SK-N-SH (cell line): ENCODE results near the gene BAHCC1. TPM values are rescaled to one million over a fixed set of nuclear protein-coding genes. Genes with fewer than 3 reads are reported as not detected.

Experiments
- CTCF ChIA-PET: fragments of 300-600, 350-600 bp; formaldehyde crosslinking; extraction: SDS; loops from one replicate; lab custom pipeline; 2021; lab: Yijun Ruan, JAX
- POLR2A ChIA-PET: fragments of 350-600 bp; sonication (Branson Sonifier 250); formaldehyde crosslinking; extraction: SDS; loops from one replicate; lab custom pipeline; 2020; ENCODE audit warnings: antibody characterized with exemption, inconsistent platforms; lab: Yijun Ruan, JAX
- DNase-seq: peaks from one replicate; pipeline ENCODE4 v3.0.0; 2012
- H2AFZ ChIP-seq: fragments of 200-600 bp; sonication (generic); 2 replicates; pipeline ENCODE4 v1.8.1; 2016; ENCODE audit warnings: antibody characterized with exemption, mild to moderate bottlenecking, low read depth
- H3F3A ChIP-seq: fragments of 200-600 bp; sonication (generic); replicated peaks from 2 replicates; pipeline ENCODE3; 2016; ENCODE audit warnings: antibody characterized with exemption, mild to moderate bottlenecking; ENCODE audit not compliant: insufficient read depth
- H3K27ac ChIP-seq, 2 experiments: fragments of 200-500 bp in 1 of 2; fragments of 200-600 bp in 1 of 2; sonication (Bioruptor generic) in 1 of 2; sonication (generic), shearing (Covaris generic) in 1 of 2; 2 replicates each; pipeline versions ENCODE4 v1.5.1 to v1.6.1; 2014 to 2016; ENCODE audit warnings: low read depth in 2 of 2, inconsistent platforms in 1 of 2, low read length in 1 of 2, mild to moderate bottlenecking in 1 of 2, mixed read lengths in 1 of 2
- H3K27me3 ChIP-seq: fragments of 200-600 bp; sonication (generic), shearing (Covaris generic); 2 replicates; pipeline ENCODE4 v1.6.1; 2016; ENCODE audit warnings: mixed run types; ENCODE audit not compliant: insufficient read depth
- H3K36me3 ChIP-seq, 2 experiments: fragments of 200-500 bp in 1 of 2; fragments of 200-600 bp in 1 of 2; sonication (Bioruptor generic) in 1 of 2; sonication (generic) in 1 of 2; replicated peaks in 1 of 2; 2 replicates each; pipeline versions ENCODE3 to v1.5.1; 2014 to 2016; ENCODE audit warnings: low read length in 1 of 2, mild to moderate bottlenecking in 1 of 2; ENCODE audit not compliant: insufficient read depth in 2 of 2, control insufficient read depth in 1 of 2
- H3K4me1 ChIP-seq, 2 experiments: fragments of 200-500 bp in 1 of 2; fragments of 200-600 bp in 1 of 2; sonication (Bioruptor generic) in 1 of 2; sonication (generic), shearing (Covaris generic) in 1 of 2; 2 replicates each; pipeline versions ENCODE4 v1.5.1 to v1.6.1; 2014 to 2016; ENCODE audit warnings: low read depth in 1 of 2, low read length in 1 of 2, mixed run types in 1 of 2; ENCODE audit not compliant: insufficient read depth in 2 of 2, control insufficient read depth in 1 of 2
- H3K4me2 ChIP-seq: fragments of 200-600 bp; sonication (generic), shearing (Covaris generic); 2 replicates; pipeline ENCODE4 v1.6.1; 2017; ENCODE audit warnings: mixed run types
- H3K4me3 ChIP-seq, 2 experiments: fragments of 200-500 bp in 1 of 2; fragments of 200-600 bp in 1 of 2; sonication (Bioruptor generic) in 1 of 2; sonication (generic), shearing (Covaris generic) in 1 of 2; 2 replicates each; pipeline versions ENCODE4 v1.5.1 to v1.8.1; 2014 to 2016; ENCODE audit warnings: low read depth in 2 of 2, inconsistent platforms in 1 of 2, low read length in 1 of 2, mild to moderate bottlenecking in 1 of 2, mixed read lengths in 1 of 2, moderate library complexity in 1 of 2
- H3K79me2 ChIP-seq: fragments of 200-600 bp; sonication (generic); 2 replicates; pipeline ENCODE4 v1.8.1; 2017; ENCODE audit warnings: mild to moderate bottlenecking; ENCODE audit not compliant: insufficient read depth
- H3K9ac ChIP-seq: fragments of 200-600 bp; sonication (generic); 2 replicates; pipeline ENCODE4 v1.6.1; 2017; ENCODE audit warnings: mixed run types
- H3K9me2 ChIP-seq: fragments of 200-600 bp; sonication (generic); 2 replicates; pipeline ENCODE4 v1.6.1; 2017; ENCODE audit warnings: mixed run types
- H3K9me3 ChIP-seq: fragments of 200-600 bp; sonication (generic); 2 replicates; pipeline ENCODE4 v1.6.1; 2017; ENCODE audit warnings: mixed run types, mild to moderate bottlenecking, moderate library complexity
- H4K20me1 ChIP-seq: fragments of 200-600 bp; sonication (generic); 2 replicates; pipeline ENCODE4 v1.6.1; 2017; ENCODE audit warnings: mild to moderate bottlenecking, mixed run types; ENCODE audit not compliant: insufficient read depth
- CHD2 ChIP-seq: fragments of 150-350 bp; IDR thresholded peaks from 2 replicates; pipeline ENCODE4 v1.6.1; 2018; ENCODE audit warnings: low read length; ENCODE audit not compliant: partially characterized antibody
- CTCF ChIP-seq: fragments of 200-600 bp; sonication (generic); IDR thresholded peaks from 2 replicates; pipeline ENCODE4 v1.6.1; 2017; ENCODE audit warnings: antibody characterized with exemption, mild to moderate bottlenecking, moderate library complexity
- EP300 ChIP-seq, 2 experiments: IDR thresholded peaks; 2 replicates each; pipeline versions ENCODE4 v1.4.0 to v1.6.1; 2012; ENCODE audit warnings: borderline replicate concordance in 1 of 2, low read depth in 1 of 2, low read length in 1 of 2
- EZH2phosphoT487 ChIP-seq: fragments of 200-600 bp; sonication (generic); IDR thresholded peaks from 2 replicates; pipeline ENCODE4 v1.6.1; 2017; ENCODE audit warnings: low read depth, mixed run types, mild to moderate bottlenecking, antibody characterized with exemption, moderate library complexity, borderline replicate concordance
- FOSL2 ChIP-seq: IDR thresholded peaks from 2 replicates; pipeline ENCODE4 v1.4.0; 2012; ENCODE audit warnings: low read depth, mild to moderate bottlenecking, moderate library complexity, borderline replicate concordance
- FOXJ3 ChIP-seq: sonication (generic); formaldehyde crosslinking; IDR thresholded peaks from 2 replicates; pipeline ENCODE4 v1.5.1; 2020; ENCODE audit warnings: mild to moderate bottlenecking, missing genetic modification reagents
- FOXM1 ChIP-seq: IDR thresholded peaks from 2 replicates; pipeline ENCODE4 v1.4.0; 2012; ENCODE audit warnings: low read depth, mild to moderate bottlenecking
- GABPA ChIP-seq: IDR thresholded peaks from 2 replicates; pipeline ENCODE4 v1.4.0; 2012; ENCODE audit warnings: low read depth, mild to moderate bottlenecking
- JUND ChIP-seq: IDR thresholded peaks from 2 replicates; pipeline ENCODE4 v1.4.0; 2012
- NRF1 ChIP-seq: IDR thresholded peaks from 2 replicates; pipeline ENCODE4 v1.6.1; 2012; ENCODE audit warnings: low read depth, mild to moderate bottlenecking, low read length
- PBX3 ChIP-seq: IDR thresholded peaks from 2 replicates; pipeline ENCODE4; 2012
- RXRA ChIP-seq: IDR thresholded peaks from 2 replicates; pipeline ENCODE4 v1.4.0; 2012; ENCODE audit warnings: low read depth, mild to moderate bottlenecking, borderline replicate concordance
- SIN3A ChIP-seq: IDR thresholded peaks from 2 replicates; pipeline ENCODE4 v1.6.1; 2012; ENCODE audit warnings: low read depth, mild to moderate bottlenecking, low read length, moderate library complexity, borderline replicate concordance
- SMC3 ChIP-seq: IDR thresholded peaks from 2 replicates; pipeline ENCODE4 v1.6.1; 2012; ENCODE audit warnings: low read depth, low read length, improper control_type of control experiment
- TAF1 ChIP-seq: IDR thresholded peaks from 2 replicates; pipeline ENCODE4 v1.6.1; 2012; ENCODE audit warnings: low read depth, mild to moderate bottlenecking, low read length, moderate library complexity, borderline replicate concordance
- TCF12 ChIP-seq: IDR thresholded peaks from 2 replicates; pipeline ENCODE4 v1.4.0; 2012
- TEAD4 ChIP-seq: IDR thresholded peaks from 2 replicates; pipeline ENCODE4 v1.4.0; 2012; ENCODE audit warnings: mild to moderate bottlenecking, borderline replicate concordance; ENCODE audit not compliant: insufficient read depth
- USF2 ChIP-seq: fragments of 150-350 bp; IDR thresholded peaks from 2 replicates; pipeline ENCODE4 v1.6.1; 2017; ENCODE audit warnings: antibody characterized with exemption, low read length, low read depth, borderline replicate concordance
- YY1 ChIP-seq: IDR thresholded peaks from 2 replicates; pipeline ENCODE4 v1.4.0; 2012; ENCODE audit warnings: low read depth, mild to moderate bottlenecking
- WGBS: methylation state at CpG from one replicate; pipeline ENCODE4 v1.1.6; 2017; ENCODE audit warnings: low lambda C conversion rate; 5-methylcytosine and 5-hydroxymethylcytosine counted together
- polyA plus RNA-seq, 3 experiments: library from polyadenylated mRNA; depleted of rRNA; stranded (reverse); fragments of >200 nt; gene quantifications; 2 replicates each; pipeline ENCODE4 v1.2.3, GENCODE V29; 2012
- TF ChIP-seq, protein P1 (sequence below): IDR thresholded peaks from 2 replicates; pipeline ENCODE4 v1.4.0; 2012; ENCODE audit warnings: low read depth, borderline replicate concordance
- TF ChIP-seq, protein P2 (sequence below): fragments of 150-350 bp; IDR thresholded peaks from 2 replicates; pipeline ENCODE4 v1.6.1; 2016; ENCODE audit warnings: mild to moderate bottlenecking, low read depth, low read length
- TF ChIP-seq, protein P3 (sequence below): IDR thresholded peaks from 2 replicates; pipeline ENCODE4 v1.4.0; 2012; ENCODE audit warnings: low read depth, borderline replicate concordance

BAHCC1 gene
- polyA plus RNA-seq, 1 of the 3 experiments (the other 2 are of a cell fraction): 6.4 TPM

DNA sequence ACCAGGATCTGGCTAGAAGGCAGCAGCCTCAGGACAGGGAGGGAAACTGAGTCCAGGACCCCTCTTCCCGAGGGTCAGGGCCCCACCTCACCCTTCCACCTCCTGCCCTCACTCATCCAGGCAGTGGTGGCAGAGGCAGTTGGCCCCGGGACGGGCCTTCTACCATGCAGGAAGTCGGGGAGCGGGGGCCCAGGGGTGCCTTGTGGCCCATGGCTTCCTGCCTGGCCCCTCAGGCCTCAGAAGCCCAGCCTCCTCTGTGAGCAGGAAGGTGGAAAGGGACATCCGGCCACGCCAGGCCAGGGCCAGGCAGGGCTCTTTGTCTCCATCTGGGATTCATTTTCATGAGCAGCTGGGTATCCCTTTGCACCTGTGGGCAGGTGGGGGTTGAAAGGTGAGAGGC is 58.5 kb downstream of the BAHCC1 start (continued):
- TF ChIP-seq FOXM1 (no peak), EP300 (IDR thresholded peaks at IDR 0.05; ENCODE audit: borderline replicate concordance in 1 of 2, low read depth in 1 of 2, low read length in 1 of 2) (no peak), SIN3A (no peak), TEAD4 (no peak)
- TF ChIP-seq, protein P1, sequence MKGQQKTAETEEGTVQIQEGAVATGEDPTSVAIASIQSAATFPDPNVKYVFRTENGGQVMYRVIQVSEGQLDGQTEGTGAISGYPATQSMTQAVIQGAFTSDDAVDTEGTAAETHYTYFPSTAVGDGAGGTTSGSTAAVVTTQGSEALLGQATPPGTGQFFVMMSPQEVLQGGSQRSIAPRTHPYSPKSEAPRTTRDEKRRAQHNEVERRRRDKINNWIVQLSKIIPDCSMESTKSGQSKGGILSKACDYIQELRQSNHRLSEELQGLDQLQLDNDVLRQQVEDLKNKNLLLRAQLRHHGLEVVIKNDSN: no peak

- Histone ChIP-seq H3K9me3 (no peaks in the 10 kb centered on the region), H3K4me2 (no peak overlapping the region), H3K9ac (no peak overlapping the region), H2AFZ (no peak overlapping the region)
- ChIA-PET POLR2A (no interaction called here), CTCF (interaction anchor here (1.4 to 9.8 kb wide), 2 partner anchors 13 to 25 kb away, joined by 3 to 85 read pairs; no protein-coding TSS in a partner anchor)
- TF ChIP-seq, protein P2, sequence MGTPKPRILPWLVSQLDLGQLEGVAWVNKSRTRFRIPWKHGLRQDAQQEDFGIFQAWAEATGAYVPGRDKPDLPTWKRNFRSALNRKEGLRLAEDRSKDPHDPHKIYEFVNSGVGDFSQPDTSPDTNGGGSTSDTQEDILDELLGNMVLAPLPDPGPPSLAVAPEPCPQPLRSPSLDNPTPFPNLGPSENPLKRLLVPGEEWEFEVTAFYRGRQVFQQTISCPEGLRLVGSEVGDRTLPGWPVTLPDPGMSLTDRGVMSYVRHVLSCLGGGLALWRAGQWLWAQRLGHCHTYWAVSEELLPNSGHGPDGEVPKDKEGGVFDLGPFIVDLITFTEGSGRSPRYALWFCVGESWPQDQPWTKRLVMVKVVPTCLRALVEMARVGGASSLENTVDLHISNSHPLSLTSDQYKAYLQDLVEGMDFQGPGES: no peak
- TF ChIP-seq SIN3A (no peak), TAF1 (no peak), YY1 (no peak), TCF12 (no peak), NRF1 (no peak), PBX3 (no peak), FOSL2 (no peak), RXRA (no peak), USF2 (no peak), CHD2 (no peak), FOXJ3 (CRISPR knock-in tag) (no peak), TEAD4 (no peak), EZH2phosphoT487 (no peak), CTCF (no peak), JUND (no peak), GABPA (no peak), SMC3 (no peak)
- TF ChIP-seq, protein P3, sequence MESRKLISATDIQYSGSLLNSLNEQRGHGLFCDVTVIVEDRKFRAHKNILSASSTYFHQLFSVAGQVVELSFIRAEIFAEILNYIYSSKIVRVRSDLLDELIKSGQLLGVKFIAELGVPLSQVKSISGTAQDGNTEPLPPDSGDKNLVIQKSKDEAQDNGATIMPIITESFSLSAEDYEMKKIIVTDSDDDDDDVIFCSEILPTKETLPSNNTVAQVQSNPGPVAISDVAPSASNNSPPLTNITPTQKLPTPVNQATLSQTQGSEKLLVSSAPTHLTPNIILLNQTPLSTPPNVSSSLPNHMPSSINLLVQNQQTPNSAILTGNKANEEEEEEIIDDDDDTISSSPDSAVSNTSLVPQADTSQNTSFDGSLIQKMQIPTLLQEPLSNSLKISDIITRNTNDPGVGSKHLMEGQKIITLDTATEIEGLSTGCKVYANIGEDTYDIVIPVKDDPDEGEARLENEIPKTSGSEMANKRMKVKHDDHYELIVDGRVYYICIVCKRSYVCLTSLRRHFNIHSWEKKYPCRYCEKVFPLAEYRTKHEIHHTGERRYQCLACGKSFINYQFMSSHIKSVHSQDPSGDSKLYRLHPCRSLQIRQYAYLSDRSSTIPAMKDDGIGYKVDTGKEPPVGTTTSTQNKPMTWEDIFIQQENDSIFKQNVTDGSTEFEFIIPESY: no peak
- TF ChIP-seq, all 33 proteins: peak for 0
- Histone ChIP-seq H3F3A (no peaks in the 10 kb centered on the region), H3K4me1 (peaks cover 0 to 12% of the 10 kb centered on the region in 2 experiments; a peak in 1 of 4 replicates), H3K36me3 (no peaks in the 10 kb centered on the region), H3K4me3 (no peak overlapping the region), H3K27ac (no peak overlapping the region), H4K20me1 (no peaks in the 10 kb centered on the region), H3K9me2 (no peaks in the 10 kb centered on the region), H3K79me2 (no peaks in the 10 kb centered on the region), H3K27me3 (no peaks in the 10 kb centered on the region)
- WGBS: 93% methylated on average over 13 of the region's 13 CpGs
- no peak for DNase-seq
Measured at GRCh38 chr17:81454473-81454872, 59.2 kb downstream of the BAHCC1 start.
